H1 (cell line): Measurements from ENCODE around the gene ZNF683. TPM values are rescaled to one million over a fixed set of nuclear protein-coding genes. Genes with fewer than 3 reads are reported as not detected.

ENCODE experiments used
- CBX5 ChIP-seq: fragments of 300-800, 300-1000 bp; sonication (generic); IDR thresholded peaks from 2 replicates; pipeline ENCODE4 v1.7.1; 2016; ENCODE audit warnings: antibody characterized with exemption, low read length, low read depth
- CREB1 ChIP-seq: IDR thresholded peaks from 2 replicates; pipeline ENCODE4 v1.6.1; 2012; ENCODE audit warnings: inconsistent platforms
- RAD21 ChIP-seq, 2 experiments: IDR thresholded peaks in 1 of 2; conservative IDR thresholded peaks in 1 of 2; 2 replicates each; pipeline ENCODE4 v1.6.1; 2011; ENCODE audit warnings: low read depth in 2 of 2, low read length in 2 of 2, improper control_type of control experiment in 1 of 2, inconsistent platforms in 1 of 2, mild to moderate bottlenecking in 1 of 2, moderate library complexity in 1 of 2
- SAP30 ChIP-seq: fragments of 300-600 bp; sonication (generic); IDR thresholded peaks from 2 replicates; pipeline ENCODE4 v1.7.1; 2012; ENCODE audit warnings: low read length, moderate library complexity, mild to moderate bottlenecking, inconsistent platforms; ENCODE audit not compliant: insufficient read depth, insufficient replicate concordance
- SP4 ChIP-seq: IDR thresholded peaks from 2 replicates; pipeline ENCODE4 v1.6.1; 2012; ENCODE audit warnings: low read length, inconsistent platforms
- polyA plus RNA-seq, 7 experiments: library from polyadenylated mRNA; depleted of rRNA in 3 of 7; stranded (reverse) in 5 of 7; unstranded in 2 of 7; fragments of >200 nt in 5 of 7; fragments of 200-250 nt in 2 of 7; gene quantifications; 1 replicate in 5 of 7; 2 replicates in 1 of 7; 4 replicates in 1 of 7; pipeline versions ENCODE4 v1.2.1 to v1.2.3, GENCODE V29; 2011 to 2013; ENCODE audit warnings: missing spikeins in 2 of 7, mixed read lengths in 2 of 7
- total RNA-seq: library from RNA; stranded (reverse); fragmentation: NEBNext Ultra II Directional; extraction: Animal tissue kit (Norgen Biotek cat#: 25700); gene quantifications from 2 replicates; pipeline ENCODE4 v1.2.1, GENCODE V29; 2021
- TF ChIP-seq, protein P1 (sequence below): IDR thresholded peaks from 2 replicates; pipeline ENCODE4 v1.6.1; 2012; ENCODE audit warnings: inconsistent platforms
- TF ChIP-seq, protein P2 (sequence below): fragments of 300-600 bp; sonication (generic); IDR thresholded peaks from 2 replicates; pipeline ENCODE4 v1.7.1; 2012; ENCODE audit warnings: low read length, moderate library complexity, mild to moderate bottlenecking, inconsistent platforms; ENCODE audit not compliant: insufficient replicate concordance

Gene ZNF683
- total and polyA plus RNA-seq, 2 of the 8 experiments (the other 6 are each of a cell fraction or from before 2014, with no cell fraction given): not detected

DNA sequence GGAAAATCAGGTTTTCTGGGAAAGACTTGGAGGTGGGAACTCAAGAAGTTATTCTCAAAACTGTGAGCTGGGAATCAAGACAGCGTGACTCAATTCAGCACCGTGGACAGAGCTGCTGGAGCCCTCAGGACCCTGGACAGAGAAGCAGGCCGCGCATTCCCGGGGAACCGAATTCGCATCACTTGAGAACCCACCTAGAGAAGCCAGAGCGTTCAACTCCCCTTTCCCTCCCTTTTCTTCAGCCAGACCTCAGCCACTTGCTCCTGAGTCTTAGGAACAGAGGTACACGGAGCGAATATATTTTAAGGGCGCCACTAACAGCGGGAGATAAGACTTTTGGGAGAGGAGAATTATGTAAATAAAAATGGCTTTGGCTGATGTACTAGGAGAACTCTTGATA, 36.1 kb upstream of the ZNF683 start (continued):
- TF ChIP-seq CREB1 (peak; percentile 63; the same call in 1 of the 2 replicates), SP4 (no peak), CBX5 (no peak), RAD21 (IDR thresholded peaks at IDR 0.05 in 1 of 2, conservative IDR thresholded peaks at IDR 0.05 in 1 of 2; ENCODE audit: low read depth in 2 of 2, low read length in 2 of 2) (peak in 1 of 2 experiments; percentile 16; a peak in 1 of 4 replicates), SAP30 (peak; percentile 100)
- TF ChIP-seq, protein P1, sequence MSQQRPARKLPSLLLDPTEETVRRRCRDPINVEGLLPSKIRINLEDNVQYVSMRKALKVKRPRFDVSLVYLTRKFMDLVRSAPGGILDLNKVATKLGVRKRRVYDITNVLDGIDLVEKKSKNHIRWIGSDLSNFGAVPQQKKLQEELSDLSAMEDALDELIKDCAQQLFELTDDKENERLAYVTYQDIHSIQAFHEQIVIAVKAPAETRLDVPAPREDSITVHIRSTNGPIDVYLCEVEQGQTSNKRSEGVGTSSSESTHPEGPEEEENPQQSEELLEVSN: peak; percentile 71
- TF ChIP-seq, protein P2, sequence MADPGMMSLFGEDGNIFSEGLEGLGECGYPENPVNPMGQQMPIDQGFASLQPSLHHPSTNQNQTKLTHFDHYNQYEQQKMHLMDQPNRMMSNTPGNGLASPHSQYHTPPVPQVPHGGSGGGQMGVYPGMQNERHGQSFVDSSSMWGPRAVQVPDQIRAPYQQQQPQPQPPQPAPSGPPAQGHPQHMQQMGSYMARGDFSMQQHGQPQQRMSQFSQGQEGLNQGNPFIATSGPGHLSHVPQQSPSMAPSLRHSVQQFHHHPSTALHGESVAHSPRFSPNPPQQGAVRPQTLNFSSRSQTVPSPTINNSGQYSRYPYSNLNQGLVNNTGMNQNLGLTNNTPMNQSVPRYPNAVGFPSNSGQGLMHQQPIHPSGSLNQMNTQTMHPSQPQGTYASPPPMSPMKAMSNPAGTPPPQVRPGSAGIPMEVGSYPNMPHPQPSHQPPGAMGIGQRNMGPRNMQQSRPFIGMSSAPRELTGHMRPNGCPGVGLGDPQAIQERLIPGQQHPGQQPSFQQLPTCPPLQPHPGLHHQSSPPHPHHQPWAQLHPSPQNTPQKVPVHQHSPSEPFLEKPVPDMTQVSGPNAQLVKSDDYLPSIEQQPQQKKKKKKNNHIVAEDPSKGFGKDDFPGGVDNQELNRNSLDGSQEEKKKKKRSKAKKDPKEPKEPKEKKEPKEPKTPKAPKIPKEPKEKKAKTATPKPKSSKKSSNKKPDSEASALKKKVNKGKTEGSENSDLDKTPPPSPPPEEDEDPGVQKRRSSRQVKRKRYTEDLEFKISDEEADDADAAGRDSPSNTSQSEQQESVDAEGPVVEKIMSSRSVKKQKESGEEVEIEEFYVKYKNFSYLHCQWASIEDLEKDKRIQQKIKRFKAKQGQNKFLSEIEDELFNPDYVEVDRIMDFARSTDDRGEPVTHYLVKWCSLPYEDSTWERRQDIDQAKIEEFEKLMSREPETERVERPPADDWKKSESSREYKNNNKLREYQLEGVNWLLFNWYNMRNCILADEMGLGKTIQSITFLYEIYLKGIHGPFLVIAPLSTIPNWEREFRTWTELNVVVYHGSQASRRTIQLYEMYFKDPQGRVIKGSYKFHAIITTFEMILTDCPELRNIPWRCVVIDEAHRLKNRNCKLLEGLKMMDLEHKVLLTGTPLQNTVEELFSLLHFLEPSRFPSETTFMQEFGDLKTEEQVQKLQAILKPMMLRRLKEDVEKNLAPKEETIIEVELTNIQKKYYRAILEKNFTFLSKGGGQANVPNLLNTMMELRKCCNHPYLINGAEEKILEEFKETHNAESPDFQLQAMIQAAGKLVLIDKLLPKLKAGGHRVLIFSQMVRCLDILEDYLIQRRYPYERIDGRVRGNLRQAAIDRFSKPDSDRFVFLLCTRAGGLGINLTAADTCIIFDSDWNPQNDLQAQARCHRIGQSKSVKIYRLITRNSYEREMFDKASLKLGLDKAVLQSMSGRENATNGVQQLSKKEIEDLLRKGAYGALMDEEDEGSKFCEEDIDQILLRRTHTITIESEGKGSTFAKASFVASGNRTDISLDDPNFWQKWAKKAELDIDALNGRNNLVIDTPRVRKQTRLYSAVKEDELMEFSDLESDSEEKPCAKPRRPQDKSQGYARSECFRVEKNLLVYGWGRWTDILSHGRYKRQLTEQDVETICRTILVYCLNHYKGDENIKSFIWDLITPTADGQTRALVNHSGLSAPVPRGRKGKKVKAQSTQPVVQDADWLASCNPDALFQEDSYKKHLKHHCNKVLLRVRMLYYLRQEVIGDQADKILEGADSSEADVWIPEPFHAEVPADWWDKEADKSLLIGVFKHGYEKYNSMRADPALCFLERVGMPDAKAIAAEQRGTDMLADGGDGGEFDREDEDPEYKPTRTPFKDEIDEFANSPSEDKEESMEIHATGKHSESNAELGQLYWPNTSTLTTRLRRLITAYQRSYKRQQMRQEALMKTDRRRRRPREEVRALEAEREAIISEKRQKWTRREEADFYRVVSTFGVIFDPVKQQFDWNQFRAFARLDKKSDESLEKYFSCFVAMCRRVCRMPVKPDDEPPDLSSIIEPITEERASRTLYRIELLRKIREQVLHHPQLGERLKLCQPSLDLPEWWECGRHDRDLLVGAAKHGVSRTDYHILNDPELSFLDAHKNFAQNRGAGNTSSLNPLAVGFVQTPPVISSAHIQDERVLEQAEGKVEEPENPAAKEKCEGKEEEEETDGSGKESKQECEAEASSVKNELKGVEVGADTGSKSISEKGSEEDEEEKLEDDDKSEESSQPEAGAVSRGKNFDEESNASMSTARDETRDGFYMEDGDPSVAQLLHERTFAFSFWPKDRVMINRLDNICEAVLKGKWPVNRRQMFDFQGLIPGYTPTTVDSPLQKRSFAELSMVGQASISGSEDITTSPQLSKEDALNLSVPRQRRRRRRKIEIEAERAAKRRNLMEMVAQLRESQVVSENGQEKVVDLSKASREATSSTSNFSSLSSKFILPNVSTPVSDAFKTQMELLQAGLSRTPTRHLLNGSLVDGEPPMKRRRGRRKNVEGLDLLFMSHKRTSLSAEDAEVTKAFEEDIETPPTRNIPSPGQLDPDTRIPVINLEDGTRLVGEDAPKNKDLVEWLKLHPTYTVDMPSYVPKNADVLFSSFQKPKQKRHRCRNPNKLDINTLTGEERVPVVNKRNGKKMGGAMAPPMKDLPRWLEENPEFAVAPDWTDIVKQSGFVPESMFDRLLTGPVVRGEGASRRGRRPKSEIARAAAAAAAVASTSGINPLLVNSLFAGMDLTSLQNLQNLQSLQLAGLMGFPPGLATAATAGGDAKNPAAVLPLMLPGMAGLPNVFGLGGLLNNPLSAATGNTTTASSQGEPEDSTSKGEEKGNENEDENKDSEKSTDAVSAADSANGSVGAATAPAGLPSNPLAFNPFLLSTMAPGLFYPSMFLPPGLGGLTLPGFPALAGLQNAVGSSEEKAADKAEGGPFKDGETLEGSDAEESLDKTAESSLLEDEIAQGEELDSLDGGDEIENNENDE: no peak
